ENCODE measurements around the gene GNPDA1.

GNPDA1 gene

GRCh38 chr5:141954194-141954593, 58.6 kb downstream of the GNPDA1 start:
- DNase-seq (ENCODE audit: low read depth in 2 of 2): no peak
- TF ChIP-seq CTCF (IDR thresholded peaks at IDR 0.05; ENCODE audit: low read depth, low read length): no peak

GRCh38 chr5:141952020-141952419, 60.8 kb downstream of the GNPDA1 start:
- no peak for TF ChIP-seq CTCF (IDR thresholded peaks at IDR 0.05; ENCODE audit: low read depth, low read length)
- H3K4me3 ChIP-seq (replicated peaks in 1 of 2; ENCODE audit: low read depth in 2 of 2, low read length in 2 of 2): no peak overlapping the region
- DNase-seq (ENCODE audit: low read depth in 2 of 2): no peak

More at GRCh38 chr5:141954194-141954593, 58.6 kb downstream of the GNPDA1 start:
- H3K4me3 ChIP-seq (replicated peaks in 1 of 2; ENCODE audit: low read depth in 2 of 2, low read length in 2 of 2): no peak overlapping the region

- DNase-seq (ENCODE audit: low read depth in 2 of 2): peak; percentile 11 to 22
- no peak overlapping the region for H3K4me3 ChIP-seq (replicated peaks in 1 of 2; ENCODE audit: low read depth in 2 of 2, low read length in 2 of 2)
- TF ChIP-seq CTCF (IDR thresholded peaks at IDR 0.05; ENCODE audit: low read depth, low read length): peak; percentile 65
These were observed 61.5 kb downstream of the GNPDA1 start for GRCh38 chr5:141951332-141951781.

Data from cardiac fibroblast (primary cell).